HFFc6 (cell line): ENCODE data around the gene CDC25B. TPM values are rescaled to one million over a fixed set of nuclear protein-coding genes. Genes with fewer than 3 reads are reported as not detected.

Source experiments
- DNase-seq: peaks from one replicate; pipeline ENCODE4 v3.0.0-alpha.2; 2018
- H3K27ac Mint-ChIP-seq: 2 replicates; pipeline ENCODE4 v1.8.0; 2020; ENCODE audit warnings: mild to moderate bottlenecking, mixed read lengths
- H3K27me3 Mint-ChIP-seq: 2 replicates; pipeline ENCODE4 v1.8.0; 2021; ENCODE audit warnings: mild to moderate bottlenecking, moderate library complexity, mixed read lengths; ENCODE audit not compliant: insufficient read depth
- H3K36me3 Mint-ChIP-seq: 2 replicates; pipeline ENCODE4 v1.8.0; 2021; ENCODE audit warnings: low read depth, mixed read lengths
- H3K4me1 Mint-ChIP-seq: 2 replicates; pipeline ENCODE4 v1.8.0; 2020; ENCODE audit warnings: low read depth, mixed read lengths
- H3K4me3 Mint-ChIP-seq: 2 replicates; pipeline ENCODE4 v1.8.0; 2020; ENCODE audit warnings: mild to moderate bottlenecking, moderate library complexity, mixed read lengths
- H3K9me3 Mint-ChIP-seq: 2 replicates; pipeline ENCODE4 v1.8.0; 2020; ENCODE audit warnings: mild to moderate bottlenecking, mixed read lengths
- CTCF ChIP-seq: fragments of 200-600 bp; sonication (generic); IDR thresholded peaks from 2 replicates; pipeline ENCODE4 v1.5.0; 2021; ENCODE audit warnings: antibody characterized with exemption, mild to moderate bottlenecking
- total RNA-seq, 6 experiments: library from RNA; stranded (reverse); fragmentation: NEBNext Ultra II Directional; extraction: Animal tissue kit (Norgen Biotek cat#: 25700); gene quantifications; 2 replicates in 1 of 6; 3 replicates in 5 of 6; pipeline ENCODE4 v1.2.3, GENCODE V29; 2021

Gene CDC25B
- total RNA-seq, 6 experiments from 2014 or later: 44.9 to 92.6 (median 84.5) TPM

GRCh38 chr20:3751305-3751674, 44.8 kb upstream of the CDC25B start:
- no peak for TF ChIP-seq CTCF
- Mint-ChIP-seq H3K9me3 (no peaks in the 10 kb centered on the region), H3K27ac (no peak overlapping the region), H3K36me3 (peaks cover 10% of the 10 kb centered on the region), H3K4me1 (no peaks in the 10 kb centered on the region), H3K27me3 (peaks cover 2% of the 10 kb centered on the region; the same call in 1 of the 2 replicates), H3K4me3 (no peak overlapping the region)
- DNase-seq: no peak

GRCh38 chr20:3751675-3752385, 44.3 kb upstream of the CDC25B start:
- no peak for TF ChIP-seq CTCF
- DNase-seq: no peak
- Mint-ChIP-seq H3K4me1 (no peaks in the 10 kb centered on the region), H3K27ac (no peak overlapping the region), H3K9me3 (no peaks in the 10 kb centered on the region), H3K27me3 (peaks cover 2% of the 10 kb centered on the region; the same call in 1 of the 2 replicates), H3K36me3 (peaks cover 10% of the 10 kb centered on the region), H3K4me3 (no peak overlapping the region)

GRCh38 chr20:3752386-3752759, 43.7 kb upstream of the CDC25B start:
- no peak for TF ChIP-seq CTCF
- Mint-ChIP-seq H3K36me3 (peaks cover 10% of the 10 kb centered on the region), H3K27me3 (peaks cover under 1% of the 10 kb centered on the region; the same call in 1 of the 2 replicates), H3K4me3 (no peak overlapping the region), H3K4me1 (no peaks in the 10 kb centered on the region), H3K27ac (no peak overlapping the region), H3K9me3 (no peaks in the 10 kb centered on the region)
- no peak for DNase-seq

- peak; percentile 85 for TF ChIP-seq CTCF
- no peak overlapping the region for H3K4me3 Mint-ChIP-seq
- no peaks in the 10 kb centered on the region for H3K4me1 Mint-ChIP-seq
- H3K27me3 Mint-ChIP-seq: no peaks in the 10 kb centered on the region; the same call in 1 of the 2 replicates
- H3K27ac Mint-ChIP-seq: no peak overlapping the region
- H3K9me3 Mint-ChIP-seq: no peaks in the 10 kb centered on the region
- DNase-seq: peak; percentile 47
- H3K36me3 Mint-ChIP-seq: peaks cover 14% of the 10 kb centered on the region
Observed at GRCh38 chr20:3753098-3753497, 43.0 kb upstream of the CDC25B start.

GRCh38 chr20:3753501-3754275, 42.4 kb upstream of the CDC25B start:
- H3K4me3 Mint-ChIP-seq: no peak overlapping the region
- H3K27ac Mint-ChIP-seq: no peak overlapping the region
- TF ChIP-seq CTCF: no peak
- H3K9me3 Mint-ChIP-seq: no peaks in the 10 kb centered on the region
- no peaks in the 10 kb centered on the region for H3K4me1 Mint-ChIP-seq
- no peaks in the 10 kb centered on the region; the same call in 1 of the 2 replicates for H3K27me3 Mint-ChIP-seq
- peaks cover 15% of the 10 kb centered on the region for H3K36me3 Mint-ChIP-seq
- DNase-seq: no peak
